PC-3 (cell line): ENCODE results near the gene RERE. TPM values are rescaled to one million over a fixed set of nuclear protein-coding genes. Genes with fewer than 3 reads are reported as not detected.

Experiments used
- ATAC-seq: fragments of 200-7000 bp; cut with Tn5 transposase; 2 replicates; pipeline ENCODE4 v1.9.1; 2020; ENCODE audit warnings: mild to moderate bottlenecking, moderate library complexity
- BruUV-seq: library from RNA; stranded (reverse); fragments of 400-500 nt; replicated peaks from 2 replicates; lab custom pipeline; 2021; lab: Mats Ljungman, UMichigan
- CTCF ChIA-PET: fragments of 300-600 bp; sonication (Branson Sonifier 250); formaldehyde crosslinking; loops from one replicate; lab custom pipeline; 2022; ENCODE audit warnings: antibody characterized with exemption; lab: Charles Lee
- POLR2A ChIA-PET: fragments of 300-600 bp; sonication (Branson Sonifier 250); formaldehyde crosslinking; loops from one replicate; lab custom pipeline; 2022; ENCODE audit warnings: antibody characterized with exemption; ENCODE audit not compliant: unreplicated experiment; lab: Charles Lee
- DNase-seq: peaks from one replicate; pipeline ENCODE4 v3.0.0-alpha.2; 2015
- H2AFZ ChIP-seq: fragments of 300-600 bp; sonication (generic); 2 replicates; pipeline ENCODE4 v1.6.0; 2016; ENCODE audit warnings: antibody characterized with exemption, low read length
- H3F3A ChIP-seq: fragments of 300-600 bp; sonication (generic); one replicate; pipeline ENCODE4 v1.6.0; 2017; ENCODE audit warnings: antibody characterized with exemption, low read length, control low read depth, mild to moderate bottlenecking; ENCODE audit not compliant: unreplicated experiment
- H3K27ac ChIP-seq: fragments of 300-600 bp; sonication (generic); 2 replicates; pipeline ENCODE4 v1.5.1; 2016; ENCODE audit warnings: mild to moderate bottlenecking, low read length
- H3K27me3 ChIP-seq: fragments of 300-600 bp; sonication (generic); 2 replicates; pipeline ENCODE4 v1.6.1; 2016; ENCODE audit warnings: low read length, mixed read lengths
- H3K36me3 ChIP-seq: fragments of 300-600 bp; sonication (generic); 2 replicates; pipeline ENCODE4 v1.6.1; 2016; ENCODE audit warnings: low read depth, mixed run types, low read length, mixed read lengths
- H3K4me1 ChIP-seq: fragments of 300-600 bp; sonication (generic); 2 replicates; pipeline ENCODE4 v1.5.1; 2016; ENCODE audit warnings: low read length; ENCODE audit not compliant: insufficient read depth
- H3K4me2 ChIP-seq: fragments of 300-600 bp; sonication (generic); 2 replicates; pipeline ENCODE4 v1.6.0; 2016; ENCODE audit warnings: low read length
- H3K4me3 ChIP-seq: fragments of 300-600 bp; sonication (generic); 2 replicates; pipeline ENCODE4 v1.5.1; 2016; ENCODE audit warnings: mild to moderate bottlenecking, low read length, mixed read lengths
- H3K79me2 ChIP-seq: fragments of 300-600 bp; sonication (generic); 2 replicates; pipeline ENCODE4 v1.6.1; 2017; ENCODE audit warnings: low read length, mixed read lengths
- H3K9ac ChIP-seq: fragments of 300-600 bp; sonication (generic); 2 replicates; pipeline ENCODE4 v1.6.0; 2016; ENCODE audit warnings: mild to moderate bottlenecking, low read length
- H3K9me2 ChIP-seq: fragments of 300-600 bp; sonication (generic); replicated peaks from 2 replicates; pipeline ENCODE4 v1.6.1; 2016; ENCODE audit warnings: mixed run types, low read length, mixed read lengths
- H3K9me3 ChIP-seq: fragments of 300-600 bp; sonication (generic); 2 replicates; pipeline ENCODE4 v1.6.1; 2016; ENCODE audit warnings: low read length, mixed read lengths
- H4K20me1 ChIP-seq: fragments of 300-600 bp; sonication (generic); 2 replicates; pipeline ENCODE4 v1.6.1; 2016; ENCODE audit warnings: low read length, mixed read lengths
- CTCF ChIP-seq: fragments of 300-600 bp; sonication (generic); conservative IDR thresholded peaks from 2 replicates; pipeline ENCODE4 v1.5.1; 2017; ENCODE audit warnings: antibody characterized with exemption, low read depth, mild to moderate bottlenecking, low read length
- EZH2 ChIP-seq: fragments of 300-600 bp; sonication (generic); IDR thresholded peaks from one replicate; pipeline ENCODE4 v1.6.1; 2017; ENCODE audit warnings: antibody characterized with exemption, mild to moderate bottlenecking, low read length; ENCODE audit not compliant: unreplicated experiment
- EZH2phosphoT487 ChIP-seq: fragments of 300-600 bp; sonication (generic); IDR thresholded peaks from 2 replicates; pipeline ENCODE4 v1.6.1; 2018; ENCODE audit warnings: mild to moderate bottlenecking, antibody characterized with exemption, low read length, borderline replicate concordance
- intact Hi-C: fragments of 100-400 bp; cut with micrococcal nuclease; formaldehyde crosslinking; loops from 2 replicates; pipeline ENCODE4 v1.9.0; 2023
- total RNA-seq: library from RNA; depleted of rRNA; stranded (reverse); fragments of >200 nt; gene quantifications from 2 replicates; pipeline ENCODE4 v1.2.3, GENCODE V29; 2014

The RERE gene
- total RNA-seq, 1 experiment from 2014 or later, result 24.2 TPM

GRCh38 chr1:8691662-8692061 is 125.8 kb downstream of the RERE start:
- H3K9me2 ChIP-seq, result no peaks in the 10 kb centered on the region
- H3K36me3 ChIP-seq, result no peaks in the 10 kb centered on the region
- no peak overlapping the region for H2AFZ ChIP-seq
- H3F3A ChIP-seq, result no peaks in the 10 kb centered on the region
- intact Hi-C loops, result no loop called here
- CTCF ChIA-PET, result no interaction called here
- no peak overlapping the region for H3K4me3 ChIP-seq
- POLR2A ChIA-PET, result no interaction called here
- H3K27ac ChIP-seq, result no peak overlapping the region
- H3K9ac ChIP-seq, result no peak overlapping the region
- no TSS peak for BruUV-seq
- peaks cover 15% of the 10 kb centered on the region for H4K20me1 ChIP-seq
- peaks cover 95% of the 10 kb centered on the region for H3K79me2 ChIP-seq
- DNase-seq, result no peak
- H3K4me1 ChIP-seq, result 0 out of 2 replicates have a peak, but pooled peaks cover 9% of the 10 kb centered on the region
- TF ChIP-seq EZH2, result no peak
- no peak for TF ChIP-seq EZH2phosphoT487
- TF ChIP-seq CTCF, result no peak
- no peaks in the 10 kb centered on the region for H3K9me3 ChIP-seq
- no peak overlapping the region for H3K4me2 ChIP-seq
- ATAC-seq, result no peak
- no peaks in the 10 kb centered on the region for H3K27me3 ChIP-seq

- DNase-seq, result no peak
- H3K36me3 ChIP-seq, result no peaks in the 10 kb centered on the region
- H3K79me2 ChIP-seq, result peaks cover 95% of the 10 kb centered on the region
- H3K4me3 ChIP-seq, result no peak overlapping the region
- H4K20me1 ChIP-seq, result peaks cover 15% of the 10 kb centered on the region
- no peaks in the 10 kb centered on the region for H3F3A ChIP-seq
- H3K9ac ChIP-seq, result no peak overlapping the region
- ChIA-PET POLR2A (interaction anchor here (1.2 kb wide), 1 partner anchor 14 kb away, joined by 4 read pairs; no protein-coding TSS in a partner anchor), CTCF (interaction anchor here (1.5 kb wide), 1 partner anchor 19 kb away, joined by 3 read pairs; no protein-coding TSS in a partner anchor)
- H2AFZ ChIP-seq, result no peak overlapping the region
- no TSS peak for BruUV-seq
- no peak overlapping the region for H3K4me2 ChIP-seq
- no peak for TF ChIP-seq EZH2
- TF ChIP-seq CTCF, result no peak
- no peak for TF ChIP-seq EZH2phosphoT487
- no peak for ATAC-seq
- intact Hi-C loops, result no loop called here
- no peak overlapping the region for H3K27ac ChIP-seq
- H3K9me2 ChIP-seq, result no peaks in the 10 kb centered on the region
- no peaks in the 10 kb centered on the region for H3K9me3 ChIP-seq
- no peaks in the 10 kb centered on the region for H3K27me3 ChIP-seq
- 0 out of 2 replicates have a peak, but pooled peaks cover 9% of the 10 kb centered on the region for H3K4me1 ChIP-seq
Measured at GRCh38 chr1:8690253-8690525, 127.3 kb downstream of the RERE start.

GRCh38 chr1:8689431-8690252 is 127.8 kb downstream of the RERE start:
- ChIA-PET CTCF (interaction anchor here (1.5 kb wide), 1 partner anchor 18 kb away, joined by 3 read pairs; no protein-coding TSS in a partner anchor), POLR2A (interaction anchor here (1.2 kb wide), 1 partner anchor 14 kb away, joined by 4 read pairs; no protein-coding TSS in a partner anchor)
- Histone ChIP-seq H3K4me3 (no peak overlapping the region), H3K9ac (no peak overlapping the region), H4K20me1 (peaks cover 15% of the 10 kb centered on the region), H3F3A (no peaks in the 10 kb centered on the region), H3K79me2 (peaks cover 94% of the 10 kb centered on the region), H3K4me1 (0 out of 2 replicates have a peak, but pooled peaks cover 9% of the 10 kb centered on the region), H3K27me3 (no peaks in the 10 kb centered on the region), H3K36me3 (no peaks in the 10 kb centered on the region), H3K27ac (no peak overlapping the region), H3K4me2 (no peak overlapping the region), H3K9me3 (no peaks in the 10 kb centered on the region), H2AFZ (no peak overlapping the region), H3K9me2 (no peaks in the 10 kb centered on the region)
- BruUV-seq, result no TSS peak
- ATAC-seq, result no peak
- intact Hi-C loops, result no loop called here
- TF ChIP-seq CTCF (no peak), EZH2phosphoT487 (no peak)
- DNase-seq, result no peak
